ENCODE data around the gene GMFB. TPM values are rescaled to one million over a fixed set of nuclear protein-coding genes. Genes with fewer than 3 reads are reported as not detected.

The GMFB gene
- total RNA-seq, 2 donors from 2014 or later = 86.2 to 96.5 TPM

- H3K27me3 ChIP-seq (ENCODE audit: control insufficient read depth, insufficient read depth, low read length, poor library complexity, severe bottlenecking) = no peaks in the 10 kb centered on the region
- 96% methylated on average over 2 of the region's 3 CpGs; no CpG with 5 or more reads in 1 of the 2 experiments for WGBS, 2 experiments (ENCODE audit: insufficient coverage in 1 of 2, insufficient read length in 1 of 2)
- H3K36me3 ChIP-seq (ENCODE audit: control insufficient read depth, insufficient read depth, low read length) = peaks cover 91% of the 10 kb centered on the region
- TF ChIP-seq CTCF (conservative IDR thresholded peaks at IDR 0.05) = no peak
- Mint-ChIP-seq H3K9me3 (no peaks in the 10 kb centered on the region), H3K4me1 (peaks cover 7% of the 10 kb centered on the region), H3K36me3 (ENCODE audit: low read depth) (peaks cover 41% of the 10 kb centered on the region), H3K27me3 (ENCODE audit: insufficient read depth) (no peaks in the 10 kb centered on the region), H3K4me3 (no peak overlapping the region), H3K27ac (no peak overlapping the region)
- no peak overlapping the region for H3K4me3 ChIP-seq (ENCODE audit: low read length)
- no peak overlapping the region for H3K27ac ChIP-seq (ENCODE audit: low read depth, low read length)
- no peak overlapping the region for H3K9ac ChIP-seq (ENCODE audit: extremely low read depth, low read length, poor library complexity, severe bottlenecking)
- no peaks in the 10 kb centered on the region for H3K9me3 ChIP-seq (ENCODE audit: control insufficient read depth, low read length)
- H3K4me1 ChIP-seq (ENCODE audit: control insufficient read depth, insufficient read depth, low read length) = no peaks in the 10 kb centered on the region
- DNase-seq = no peak
These were observed 60.9 kb downstream of the GMFB start for GRCh38 chr14:54427871-54428270.

GRCh38 chr14:54425537-54426274 is 63.1 kb downstream of the GMFB start:
- Histone ChIP-seq H3K4me3 (ENCODE audit: low read length) (no peak overlapping the region), H3K4me1 (ENCODE audit: control insufficient read depth, insufficient read depth, low read length) (no peaks in the 10 kb centered on the region), H3K27ac (ENCODE audit: low read depth, low read length) (no peak overlapping the region), H3K9me3 (ENCODE audit: control insufficient read depth, low read length) (no peaks in the 10 kb centered on the region), H3K27me3 (ENCODE audit: control insufficient read depth, insufficient read depth, low read length, poor library complexity, severe bottlenecking) (no peaks in the 10 kb centered on the region), H3K9ac (ENCODE audit: extremely low read depth, low read length, poor library complexity, severe bottlenecking) (no peak overlapping the region), H3K36me3 (ENCODE audit: control insufficient read depth, insufficient read depth, low read length) (peaks cover 72% of the 10 kb centered on the region)
- no peak for TF ChIP-seq CTCF (conservative IDR thresholded peaks at IDR 0.05)
- peaks cover 39% of the 10 kb centered on the region for H3K36me3 Mint-ChIP-seq (ENCODE audit: low read depth)
- no peak overlapping the region for H3K27ac Mint-ChIP-seq
- no peaks in the 10 kb centered on the region for H3K4me1 Mint-ChIP-seq
- no peaks in the 10 kb centered on the region for H3K9me3 Mint-ChIP-seq
- H3K4me3 Mint-ChIP-seq = no peak overlapping the region
- WGBS, 2 experiments (ENCODE audit: insufficient coverage in 1 of 2, insufficient read length in 1 of 2) = 94 to 100% methylated on average over 1 to 3 of the region's 3 CpGs
- no peak for DNase-seq
- H3K27me3 Mint-ChIP-seq (ENCODE audit: insufficient read depth) = no peaks in the 10 kb centered on the region

GRCh38 chr14:54425068-54425467 is 63.7 kb downstream of the GMFB start:
- Histone ChIP-seq H3K4me3 (ENCODE audit: low read length) (no peak overlapping the region), H3K9ac (ENCODE audit: extremely low read depth, low read length, poor library complexity, severe bottlenecking) (no peak overlapping the region), H3K36me3 (ENCODE audit: control insufficient read depth, insufficient read depth, low read length) (peaks cover 67% of the 10 kb centered on the region), H3K27me3 (ENCODE audit: control insufficient read depth, insufficient read depth, low read length, poor library complexity, severe bottlenecking) (no peaks in the 10 kb centered on the region), H3K4me1 (ENCODE audit: control insufficient read depth, insufficient read depth, low read length) (no peaks in the 10 kb centered on the region), H3K9me3 (ENCODE audit: control insufficient read depth, low read length) (no peaks in the 10 kb centered on the region), H3K27ac (ENCODE audit: low read depth, low read length) (no peak overlapping the region)
- Mint-ChIP-seq H3K27me3 (ENCODE audit: insufficient read depth) (no peaks in the 10 kb centered on the region), H3K4me1 (peaks cover 2% of the 10 kb centered on the region), H3K27ac (no peak overlapping the region), H3K9me3 (no peaks in the 10 kb centered on the region), H3K4me3 (no peak overlapping the region), H3K36me3 (ENCODE audit: low read depth) (peaks cover 32% of the 10 kb centered on the region)
- no peak for DNase-seq
- no peak for TF ChIP-seq CTCF (conservative IDR thresholded peaks at IDR 0.05)
- 97 to 100% methylated on average over 1 of the region's 2 CpGs for WGBS, 2 experiments (ENCODE audit: insufficient coverage in 1 of 2, insufficient read length in 1 of 2)

Other genes with a start within 250 kb of the GMFB start
- 10 to 100 TPM; 31.5 to 39.8 TPM for gene CDKN3, start 92.0 kb downstream of the GMFB start, total RNA-seq
- gene CNIH1, start 47.6 kb downstream of the GMFB start, total RNA-seq = 10 to 100 TPM; 77.9 to 82.7 TPM
- gene CGRRF1, start 20.9 kb upstream of the GMFB start, total RNA-seq = 10 to 100 TPM; 17.8 to 19.3 TPM
- gene SAMD4A, start 78.1 kb upstream of the GMFB start, total RNA-seq = 1 to 10 TPM; 1.9 to 8.0 TPM

All from endodermal cell (in vitro differentiated cells).